T-helper 17 cell (primary cell): Measurements from ENCODE around the gene FBXL12. TPM values are rescaled to one million over a fixed set of nuclear protein-coding genes. Genes with fewer than 3 reads are reported as not detected.
"Not testable (repeated sequence)": the region's sequence is repeated elsewhere in the genome, so short reads cannot be mapped to it uniquely, and the experiment has no call there.

Experiments
- ATAC-seq: fragments of 150-1000 bp; cut with Tn5 transposase; 2 replicates; pipeline ENCODE4 v1.10.0; 2021; ENCODE audit warnings: mild to moderate bottlenecking, moderate library complexity
- DNase-seq, 3 donors: peaks; one replicate each; pipeline versions ENCODE4 v3.0.0 to v3.0.0-alpha.2; 2020 to 2021
- H3K9me3 ChIP-seq: one replicate; pipeline ENCODE4 v1.7.0; 2013; ENCODE audit warnings: low read length, mild to moderate bottlenecking; ENCODE audit not compliant: control insufficient read depth, poor library complexity, severe bottlenecking
- H3K27ac Mint-ChIP-seq: one replicate; pipeline ENCODE4 v1.8.0; 2022; ENCODE audit warnings: mild to moderate bottlenecking, moderate library complexity, mixed read lengths
- H3K27me3 Mint-ChIP-seq: one replicate; pipeline ENCODE4 v1.8.0; 2022; ENCODE audit warnings: mixed read lengths
- H3K36me3 Mint-ChIP-seq: one replicate; pipeline ENCODE4 v1.8.0; 2022; ENCODE audit warnings: low read depth, mixed read lengths
- H3K4me1 Mint-ChIP-seq: one replicate; pipeline ENCODE4 v1.8.0; 2022; ENCODE audit warnings: mild to moderate bottlenecking, mixed read lengths
- H3K4me3 Mint-ChIP-seq: one replicate; pipeline ENCODE4 v1.8.0; 2022; ENCODE audit warnings: mild to moderate bottlenecking, moderate library complexity, mixed read lengths
- total RNA-seq, 4 donors: library from RNA in 2 of 4; stranded (reverse) in 2 of 4; gene quantifications; one replicate each; pipeline ENCODE4 v1.2.3 and lab custom pipeline; 2022 to 2026

Gene FBXL12
- total RNA-seq, 2 donors from 2014 or later, result 33.5 to 34.4 TPM

- peak overlapping the region; percentile 47 for H3K4me3 Mint-ChIP-seq
- H3K4me1 Mint-ChIP-seq, result peaks cover 17% of the 10 kb centered on the region
- H3K36me3 Mint-ChIP-seq, result no peaks in the 10 kb centered on the region
- H3K27ac Mint-ChIP-seq, result peak overlapping the region; percentile 65
- ATAC-seq, result peak; percentile 53
- DNase-seq, result peak; percentile 46 to 76 (median 71)
- H3K9me3 ChIP-seq, result no peaks in the 10 kb centered on the region
- no peaks in the 10 kb centered on the region for H3K27me3 Mint-ChIP-seq
These were observed 22.6 kb downstream of the FBXL12 start for GRCh38 chr19:9796113-9796773.

GRCh38 chr19:9793071-9793591, 25.7 kb downstream of the FBXL12 start:
- ATAC-seq, result peak; percentile 21
- H3K27ac Mint-ChIP-seq, result peak overlapping the region; percentile 86
- peak in 1 of 3 donors; percentile 39 for DNase-seq
- peak overlapping the region; percentile 92 for H3K4me3 Mint-ChIP-seq
- no peaks in the 10 kb centered on the region for H3K9me3 ChIP-seq
- H3K36me3 Mint-ChIP-seq, result no peaks in the 10 kb centered on the region
- H3K4me1 Mint-ChIP-seq, result peaks cover 12% of the 10 kb centered on the region
- H3K27me3 Mint-ChIP-seq, result no peaks in the 10 kb centered on the region

- H3K27me3 Mint-ChIP-seq, result no peaks in the 10 kb centered on the region
- H3K36me3 Mint-ChIP-seq, result no peaks in the 10 kb centered on the region
These were observed 26.4 kb downstream of the FBXL12 start for GRCh38 chr19:9792206-9793070.

GRCh38 chr19:9791552-9792205, 27.2 kb downstream of the FBXL12 start:
- ATAC-seq, result peak; percentile 60

More at GRCh38 chr19:9792206-9793070, 26.4 kb downstream of the FBXL12 start:
- H3K4me3 Mint-ChIP-seq, result peak overlapping the region; percentile 92
- H3K9me3 ChIP-seq, result no peaks in the 10 kb centered on the region
- peaks cover 10% of the 10 kb centered on the region for H3K4me1 Mint-ChIP-seq
- DNase-seq, result peak; percentile 81 to 92 (median 91)
- H3K27ac Mint-ChIP-seq, result peak overlapping the region; percentile 86
- peak; percentile 58 for ATAC-seq

GRCh38 chr19:9791073-9791367, 27.9 kb downstream of the FBXL12 start:
- not testable (repeated sequence) for H3K9me3 ChIP-seq, ATAC-seq, H3K4me1 Mint-ChIP-seq, H3K36me3 Mint-ChIP-seq, DNase-seq, H3K27me3 Mint-ChIP-seq
- H3K27ac Mint-ChIP-seq, result peak overlapping the region; percentile 86
- H3K4me3 Mint-ChIP-seq, result peak overlapping the region; percentile 92

More at GRCh38 chr19:9791552-9792205, 27.2 kb downstream of the FBXL12 start:
- peak overlapping the region; percentile 86 for H3K27ac Mint-ChIP-seq
- H3K36me3 Mint-ChIP-seq, result no peaks in the 10 kb centered on the region
- H3K4me1 Mint-ChIP-seq, result peaks cover 10% of the 10 kb centered on the region
- H3K27me3 Mint-ChIP-seq, result no peaks in the 10 kb centered on the region
- peak overlapping the region; percentile 92 for H3K4me3 Mint-ChIP-seq
- peak; percentile 85 to 95 (median 93) for DNase-seq
- no peaks in the 10 kb centered on the region for H3K9me3 ChIP-seq

- peaks cover 10% of the 10 kb centered on the region for H3K4me1 Mint-ChIP-seq
These were observed 29.3 kb downstream of the FBXL12 start for GRCh38 chr19:9789579-9789978.

GRCh38 chr19:9789066-9789465, 29.8 kb downstream of the FBXL12 start:
- H3K27ac Mint-ChIP-seq, result peak overlapping the region; percentile 86

More at GRCh38 chr19:9789579-9789978, 29.3 kb downstream of the FBXL12 start:
- not testable (repeated sequence) for H3K36me3 Mint-ChIP-seq, H3K27me3 Mint-ChIP-seq, ATAC-seq, H3K4me3 Mint-ChIP-seq, DNase-seq, H3K9me3 ChIP-seq
- peak overlapping the region; percentile 86 for H3K27ac Mint-ChIP-seq

GRCh38 chr19:9788604-9789003, 30.3 kb downstream of the FBXL12 start:
- H3K4me1 Mint-ChIP-seq, result peaks cover 11% of the 10 kb centered on the region
- not testable (repeated sequence) for H3K36me3 Mint-ChIP-seq, H3K9me3 ChIP-seq, DNase-seq, H3K27ac Mint-ChIP-seq, H3K27me3 Mint-ChIP-seq, ATAC-seq, H3K4me3 Mint-ChIP-seq

More at GRCh38 chr19:9789066-9789465, 29.8 kb downstream of the FBXL12 start:
- H3K36me3 Mint-ChIP-seq, result no peaks in the 10 kb centered on the region
- H3K4me3 Mint-ChIP-seq, result no peak overlapping the region
- no peaks in the 10 kb centered on the region for H3K27me3 Mint-ChIP-seq
- ATAC-seq (no peak), DNase-seq (no peak)
- H3K4me1 Mint-ChIP-seq, result peaks cover 11% of the 10 kb centered on the region
- no peaks in the 10 kb centered on the region for H3K9me3 ChIP-seq

- ATAC-seq (no peak), DNase-seq (no peak)
- Mint-ChIP-seq H3K27ac (no peak overlapping the region), H3K27me3 (no peaks in the 10 kb centered on the region), H3K4me3 (peak overlapping the region; percentile 92), H3K4me1 (peaks cover 11% of the 10 kb centered on the region), H3K36me3 (no peaks in the 10 kb centered on the region)
- no peaks in the 10 kb centered on the region for H3K9me3 ChIP-seq
These were observed 32.1 kb downstream of the FBXL12 start for GRCh38 chr19:9786819-9787218.

- ATAC-seq, result no peak
- DNase-seq, result no peak
- peak overlapping the region; percentile 92 for H3K4me3 Mint-ChIP-seq
- H3K27me3 Mint-ChIP-seq, result no peaks in the 10 kb centered on the region
- peak overlapping the region; percentile 94 for H3K27ac Mint-ChIP-seq
- no peaks in the 10 kb centered on the region for H3K36me3 Mint-ChIP-seq
- no peaks in the 10 kb centered on the region for H3K9me3 ChIP-seq
- H3K4me1 Mint-ChIP-seq, result peaks cover 9% of the 10 kb centered on the region
These were observed 32.5 kb downstream of the FBXL12 start for GRCh38 chr19:9786342-9786741.

GRCh38 chr19:9785367-9786331, 33.2 kb downstream of the FBXL12 start:
- H3K4me1 Mint-ChIP-seq, result peaks cover 9% of the 10 kb centered on the region
- peak; percentile 86 for ATAC-seq
- H3K27ac Mint-ChIP-seq, result peak overlapping the region; percentile 94
- H3K36me3 Mint-ChIP-seq, result no peaks in the 10 kb centered on the region
- peak overlapping the region; percentile 92 for H3K4me3 Mint-ChIP-seq
- H3K9me3 ChIP-seq, result no peaks in the 10 kb centered on the region
- DNase-seq, result peak; percentile 86 to 95 (median 94)
- no peaks in the 10 kb centered on the region for H3K27me3 Mint-ChIP-seq

GRCh38 chr19:9784163-9784496, 34.7 kb downstream of the FBXL12 start:
- H3K27ac Mint-ChIP-seq, result peak overlapping the region; percentile 94
- not testable (repeated sequence) for ATAC-seq, H3K9me3 ChIP-seq, H3K4me1 Mint-ChIP-seq, H3K36me3 Mint-ChIP-seq, DNase-seq, H3K27me3 Mint-ChIP-seq, H3K4me3 Mint-ChIP-seq
